Right ventricle myocardium superior (tissue), 1 donor: ENCODE measurements around the gene CACNA1E. TPM values are rescaled to one million over a fixed set of nuclear protein-coding genes. Genes with fewer than 3 reads are reported as not detected.

Source experiments
- ATAC-seq: fragments of 200-7000 bp; cut with Tn5 transposase; one replicate; pipeline ENCODE4 v1.9.1; 2020; ENCODE audit warnings: mild to moderate bottlenecking; ENCODE audit not compliant: poor library complexity
- DNase-seq: peaks from one replicate; pipeline ENCODE4 v3.0.0-alpha.2; 2020
- intact Hi-C: fragments of 100-400 bp; cut with DNase I; formaldehyde crosslinking; loops from one replicate; pipeline ENCODE4 v1.11.2; 2022
- total RNA-seq: library from RNA; stranded (reverse); fragmentation: NEBNext Ultra II Directional; extraction: Animal tissue kit (Norgen Biotek cat#: 25700); gene quantifications from one replicate; pipeline ENCODE4 v1.2.1, GENCODE V29; 2021
- donor health status: DM: no; HTN: yes; CAD: no; lungs with severe emphysema.

Gene CACNA1E
- total RNA-seq, 1 donor from 2014 or later: 4.7 TPM

DNA sequence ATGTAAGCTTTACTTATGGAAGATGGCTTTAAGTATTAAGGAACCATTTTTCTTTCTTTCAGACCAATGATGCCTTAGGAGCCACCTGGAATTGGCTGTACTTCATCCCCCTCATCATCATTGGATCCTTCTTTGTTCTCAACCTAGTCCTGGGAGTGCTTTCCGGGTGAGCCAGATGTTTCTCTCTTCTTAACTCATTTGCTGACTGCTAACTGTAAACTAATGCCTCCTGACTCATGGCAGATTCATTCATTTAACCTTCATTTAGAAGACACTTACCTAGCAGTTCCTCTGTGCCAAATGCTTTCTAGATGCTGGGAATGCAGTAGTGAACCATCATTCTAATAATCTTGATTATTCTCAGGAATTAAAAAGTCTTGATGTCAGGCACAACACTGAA is 168.0 kb downstream of the CACNA1E start:
- ATAC-seq (no peak), DNase-seq (no peak)
- intact Hi-C loops: no loop called here

DNA sequence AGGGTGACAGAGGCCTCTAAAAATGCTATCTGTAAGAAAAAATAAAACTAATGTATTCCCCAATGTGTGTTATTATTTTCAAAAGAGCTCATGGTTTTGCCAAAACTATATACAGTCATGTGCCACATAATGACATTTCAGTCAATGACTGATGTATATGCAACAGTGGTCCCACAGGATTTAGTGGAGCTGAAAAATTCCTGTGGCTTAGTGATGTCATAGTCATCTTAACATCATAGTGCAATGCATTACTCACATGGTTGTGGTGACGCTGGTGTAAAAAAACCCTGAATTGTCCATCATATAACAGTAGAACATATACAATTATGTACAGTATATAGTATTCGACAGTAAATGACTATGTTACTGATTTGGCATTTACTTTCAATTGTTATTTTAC is 172.4 kb downstream of the CACNA1E start:
- ATAC-seq: no peak
- intact Hi-C loops: no loop called here
- no peak for DNase-seq

DNA sequence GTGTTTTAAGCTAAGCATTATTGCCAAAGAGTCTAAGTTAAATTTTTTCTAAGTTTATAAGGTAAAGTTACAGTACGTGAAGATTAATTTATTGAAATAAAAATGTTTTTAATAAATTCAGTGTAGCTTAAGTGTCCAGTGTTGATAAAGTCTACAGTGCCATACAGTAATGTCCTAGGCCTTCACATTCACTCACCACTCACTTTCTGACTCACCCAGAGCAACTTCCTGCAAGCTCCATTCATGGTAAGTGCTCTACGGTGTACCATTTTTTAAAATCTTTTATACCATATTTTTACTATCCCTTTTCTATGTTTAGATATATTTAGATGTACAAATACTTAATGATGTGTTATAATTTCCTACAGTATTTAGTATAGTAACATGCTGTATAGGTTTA is 173.2 kb downstream of the CACNA1E start:
- ATAC-seq (no peak), DNase-seq (no peak)
- intact Hi-C loops: no loop called here

- DNase-seq: no peak
Measured at GRCh38 chr1:181658581-181658980, 175.3 kb downstream of the CACNA1E start.

DNA sequence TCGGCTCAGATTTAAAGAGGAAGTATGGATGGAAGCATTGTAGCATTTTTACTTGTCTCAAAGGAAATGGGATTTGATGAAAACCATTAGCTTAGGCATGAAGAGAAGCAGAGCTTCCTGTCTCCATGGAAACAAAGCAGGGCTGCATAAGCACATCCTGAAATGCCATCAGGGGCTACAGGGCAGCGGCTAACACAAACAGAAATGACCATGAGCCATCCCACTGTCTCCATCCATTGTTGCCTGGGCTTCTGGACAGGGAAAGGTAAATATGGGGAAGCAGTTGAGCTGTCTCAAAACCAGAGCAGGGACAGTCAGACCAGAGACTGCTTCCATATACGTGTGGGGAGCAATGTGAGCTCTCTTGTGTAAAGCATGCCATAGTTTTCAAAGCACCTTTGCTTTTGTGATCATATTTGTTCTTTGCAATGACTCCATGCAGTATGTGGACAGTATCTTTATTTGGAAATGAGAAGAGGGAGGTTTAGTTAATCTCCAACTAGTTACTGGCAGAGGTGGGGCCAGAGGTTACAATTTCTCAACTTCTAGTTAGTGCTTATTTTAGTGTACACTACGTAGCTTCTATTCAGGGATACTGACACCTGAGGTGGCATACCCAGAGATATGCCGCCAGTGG is 176.1 kb downstream of the CACNA1E start:
- DNase-seq (no peak), ATAC-seq (no peak)
- intact Hi-C loops: no loop called here

More at GRCh38 chr1:181658581-181658980, 175.3 kb downstream of the CACNA1E start:
- intact Hi-C loops: no loop called here
- no peak for ATAC-seq

DNA sequence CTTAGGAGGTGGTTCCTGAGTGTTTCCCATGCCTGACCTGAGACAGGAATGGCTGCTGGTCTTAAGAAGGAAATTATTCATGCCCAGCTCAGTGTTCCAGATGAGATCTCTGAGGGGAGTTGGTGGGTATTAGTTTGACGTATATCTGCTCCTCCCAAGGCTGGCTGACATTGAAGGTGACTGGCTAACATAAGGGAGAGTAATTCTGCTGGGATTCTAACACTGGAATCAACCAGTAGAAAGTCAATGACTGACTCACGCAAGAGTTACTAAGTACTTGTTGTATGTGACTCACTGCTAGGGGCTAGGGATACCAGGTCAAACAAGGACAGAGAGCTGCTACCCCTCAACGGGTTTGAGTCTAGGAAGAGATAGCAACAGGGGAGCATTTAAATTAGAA is 177.3 kb downstream of the CACNA1E start:
- no peak for ATAC-seq
- no peak for DNase-seq
- intact Hi-C loops: no loop called here

DNA sequence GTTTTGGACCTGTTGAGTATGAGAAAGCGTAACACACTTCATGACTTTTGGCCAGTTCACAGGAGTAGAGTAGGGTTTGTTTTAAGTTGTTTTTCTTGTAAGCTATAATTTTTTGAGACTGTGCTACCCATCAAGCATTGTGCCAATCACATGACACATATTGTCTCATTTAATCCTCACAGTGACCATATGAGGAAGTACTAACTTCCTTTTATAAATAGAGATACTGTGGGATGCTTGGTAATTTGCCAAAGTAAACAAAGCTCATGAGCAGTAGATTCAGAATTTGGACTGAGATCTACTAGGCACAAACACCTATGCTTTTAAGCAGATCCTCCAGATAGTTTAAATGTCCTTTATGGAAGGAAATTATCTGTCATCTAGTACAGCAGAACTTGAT is 178.3 kb downstream of the CACNA1E start:
- DNase-seq (no peak), ATAC-seq (no peak)
- intact Hi-C loops: no loop called here

DNA sequence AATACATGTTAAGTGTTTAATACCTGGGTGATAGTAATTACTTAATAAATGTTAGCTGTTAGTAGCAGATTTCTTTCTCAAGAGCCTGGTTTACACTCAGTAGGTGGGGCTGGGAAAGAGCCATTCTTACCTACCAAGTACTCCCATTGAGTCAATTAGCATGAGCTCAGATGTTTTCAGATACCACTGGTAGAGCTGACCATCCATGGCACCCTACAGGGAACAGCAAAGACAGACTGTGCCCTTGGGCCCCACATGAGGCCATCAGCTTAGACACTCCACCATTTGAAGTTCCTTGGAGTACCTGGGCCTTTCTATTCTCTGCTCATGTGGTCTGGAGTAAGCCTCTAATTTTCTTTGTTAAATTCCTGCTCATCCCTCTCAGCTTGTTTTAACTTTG is 179.3 kb downstream of the CACNA1E start:
- DNase-seq (no peak), ATAC-seq (no peak)
- intact Hi-C loops: no loop called here

- no peak for ATAC-seq
- intact Hi-C loops: no loop called here
- DNase-seq: no peak
Measured at GRCh38 chr1:181664543-181664942, 181.2 kb downstream of the CACNA1E start.

- no peak for ATAC-seq
- intact Hi-C loops: no loop called here
- no peak for DNase-seq
Measured at GRCh38 chr1:181669246-181669645, 185.9 kb downstream of the CACNA1E start.

GRCh38 chr1:181674617-181675016 is 191.3 kb downstream of the CACNA1E start:
- ATAC-seq (no peak), DNase-seq (no peak)
- intact Hi-C loops: no loop called here

- DNase-seq: no peak
- intact Hi-C loops: no loop called here
- no peak for ATAC-seq
Measured at GRCh38 chr1:181675091-181675917, 192.0 kb downstream of the CACNA1E start.

- intact Hi-C loops: loop anchor here (2.0 kb wide), 1 partner anchor 197 kb away; no protein-coding TSS in a partner anchor
Measured at GRCh38 chr1:181675918-181676190, 192.5 kb downstream of the CACNA1E start.

GRCh38 chr1:181676269-181676668 is 193.0 kb downstream of the CACNA1E start:
- ATAC-seq (no peak), DNase-seq (no peak)
- intact Hi-C loops: loop anchor here (2.0 kb wide), 1 partner anchor 197 kb away; no protein-coding TSS in a partner anchor

More at GRCh38 chr1:181675918-181676190, 192.5 kb downstream of the CACNA1E start:
- ATAC-seq: no peak
- no peak for DNase-seq

- intact Hi-C loops: no loop called here
- DNase-seq (no peak), ATAC-seq (no peak)
Measured at GRCh38 chr1:181680332-181680731, 197.0 kb downstream of the CACNA1E start.

- ATAC-seq (no peak), DNase-seq (no peak)
- intact Hi-C loops: no loop called here
Measured at GRCh38 chr1:181680871-181681270, 197.6 kb downstream of the CACNA1E start.

DNA sequence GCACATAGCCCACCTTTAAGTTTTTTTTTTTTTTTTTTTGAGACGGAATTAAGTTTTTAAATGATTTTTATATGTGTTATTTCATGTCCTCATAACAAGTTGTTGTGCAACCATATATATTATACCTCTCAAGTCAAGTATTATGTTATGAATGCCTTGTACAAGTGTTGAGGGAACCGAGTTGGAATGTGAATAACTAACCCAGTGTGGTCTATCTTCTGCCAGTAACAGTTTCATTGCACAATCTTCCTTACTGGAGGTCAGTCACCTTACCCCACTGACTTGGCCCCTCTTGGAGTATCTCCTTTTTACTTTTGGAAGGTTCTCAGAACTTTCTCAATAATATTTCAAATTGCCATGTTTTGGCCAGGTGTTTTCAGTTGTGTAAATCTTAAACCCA is 201.9 kb downstream of the CACNA1E start:
- ATAC-seq: no peak
- intact Hi-C loops: no loop called here
- DNase-seq: no peak

GRCh38 chr1:181701891-181702290 is 218.6 kb downstream of the CACNA1E start:
- DNase-seq (no peak), ATAC-seq (no peak)
- intact Hi-C loops: no loop called here

DNA sequence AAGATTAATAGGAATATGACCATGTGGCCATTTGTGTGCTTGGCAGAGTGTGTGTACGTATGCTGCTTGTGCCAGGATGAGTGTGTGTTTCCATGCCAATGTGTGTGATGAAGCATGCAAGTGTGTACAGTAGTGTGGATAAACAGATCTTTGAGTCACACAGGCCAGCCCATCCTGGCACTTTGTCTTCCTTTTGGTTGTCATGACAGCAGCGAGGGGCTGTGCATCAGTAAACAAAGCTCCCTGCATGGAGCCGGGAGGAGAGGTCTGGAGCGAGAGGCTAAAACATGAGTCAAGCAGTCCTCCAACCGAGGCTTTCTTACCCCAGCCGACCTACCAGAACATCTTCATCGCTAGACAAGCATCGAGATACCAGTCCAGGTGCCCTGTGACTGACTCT is 221.2 kb downstream of the CACNA1E start:
- ATAC-seq (no peak), DNase-seq (no peak)
- intact Hi-C loops: no loop called here

- no peak for DNase-seq
- ATAC-seq: no peak
- intact Hi-C loops: no loop called here
Measured at GRCh38 chr1:181711820-181712219, 228.5 kb downstream of the CACNA1E start.
